Parathyroid adenoma (tissue), 2 donors: ENCODE measurements around the gene CAPN8.

Experiments
- H2AFZ ChIP-seq: fragments of 300-600 bp; sonication (generic); one replicate; pipeline ENCODE4 v1.7.0; 2017; ENCODE audit warnings: antibody characterized with exemption, mild to moderate bottlenecking
- H3K27ac ChIP-seq: fragments of 300-600 bp; sonication (generic); one replicate; pipeline ENCODE4 v1.7.0; 2017
- H3K27me3 ChIP-seq: fragments of 300-600 bp; sonication (generic); one replicate; pipeline ENCODE4 v1.7.0; 2017; ENCODE audit warnings: low read length; ENCODE audit not compliant: control insufficient read depth, insufficient read depth
- H3K36me3 ChIP-seq: fragments of 300-600 bp; sonication (generic); one replicate; pipeline ENCODE4 v1.7.0; 2017; ENCODE audit warnings: low read length; ENCODE audit not compliant: control insufficient read depth, insufficient read depth
- H3K4me1 ChIP-seq: fragments of 300-600 bp; sonication (generic); one replicate; pipeline ENCODE4 v1.7.0; 2017; ENCODE audit warnings: control low read depth
- H3K4me2 ChIP-seq: fragments of 300-600 bp; sonication (generic); one replicate; pipeline ENCODE4 v1.7.0; 2017; ENCODE audit warnings: low read length
- H3K4me3 ChIP-seq: fragments of 300-600 bp; sonication (generic); one replicate; pipeline ENCODE4 v1.7.0; 2017; ENCODE audit warnings: low read depth, low read length
- H3K79me2 ChIP-seq: fragments of 300-600 bp; sonication (generic); one replicate; pipeline ENCODE4 v1.7.0; 2017; ENCODE audit warnings: control low read depth
- H3K9ac ChIP-seq: fragments of 300-600 bp; sonication (generic); one replicate; pipeline ENCODE4 v1.7.0; 2017; ENCODE audit warnings: mild to moderate bottlenecking
- H3K9me3 ChIP-seq: fragments of 300-600 bp; sonication (generic); one replicate; pipeline ENCODE4 v1.7.0; 2017; ENCODE audit warnings: low read length; ENCODE audit not compliant: control insufficient read depth
- TF ChIP-seq, protein P1 (sequence below): fragments of 300-600 bp; sonication (generic); IDR thresholded peaks from one replicate; pipeline ENCODE4 v1.7.0; 2017; ENCODE audit warnings: antibody characterized with exemption, mild to moderate bottlenecking
- donor health status: primary hyperparathyroidism.

Gene CAPN8

DNA sequence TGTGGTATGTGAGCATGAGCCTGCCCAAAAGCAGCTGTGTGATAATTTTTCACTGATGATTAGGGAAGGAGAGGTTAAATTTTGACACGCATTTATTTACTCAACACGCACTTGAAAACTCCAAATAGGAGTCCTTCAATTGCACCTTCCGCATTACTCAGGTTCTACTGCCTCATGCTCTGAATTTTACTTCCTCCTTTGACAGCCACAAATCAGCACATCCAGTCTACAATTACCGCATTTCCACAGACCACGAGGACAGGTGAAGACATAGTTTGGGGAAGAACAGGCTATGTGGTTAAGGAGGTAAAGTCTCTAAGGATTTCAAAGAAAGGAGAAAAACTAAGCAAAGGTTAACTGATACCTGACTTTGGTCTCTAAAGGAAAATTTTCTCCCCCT lies 2.6 kb downstream of the CAPN8 start:
- Histone ChIP-seq H2AFZ (no peak overlapping the region), H3K9ac (no peak overlapping the region), H3K4me1 (no peaks in the 10 kb centered on the region), H3K27me3 (no peaks in the 10 kb centered on the region), H3K4me3 (no peak overlapping the region), H3K79me2 (no peaks in the 10 kb centered on the region), H3K27ac (no peak overlapping the region), H3K4me2 (no peak overlapping the region), H3K36me3 (no peaks in the 10 kb centered on the region), H3K9me3 (no peaks in the 10 kb centered on the region)
- TF ChIP-seq, protein P1, sequence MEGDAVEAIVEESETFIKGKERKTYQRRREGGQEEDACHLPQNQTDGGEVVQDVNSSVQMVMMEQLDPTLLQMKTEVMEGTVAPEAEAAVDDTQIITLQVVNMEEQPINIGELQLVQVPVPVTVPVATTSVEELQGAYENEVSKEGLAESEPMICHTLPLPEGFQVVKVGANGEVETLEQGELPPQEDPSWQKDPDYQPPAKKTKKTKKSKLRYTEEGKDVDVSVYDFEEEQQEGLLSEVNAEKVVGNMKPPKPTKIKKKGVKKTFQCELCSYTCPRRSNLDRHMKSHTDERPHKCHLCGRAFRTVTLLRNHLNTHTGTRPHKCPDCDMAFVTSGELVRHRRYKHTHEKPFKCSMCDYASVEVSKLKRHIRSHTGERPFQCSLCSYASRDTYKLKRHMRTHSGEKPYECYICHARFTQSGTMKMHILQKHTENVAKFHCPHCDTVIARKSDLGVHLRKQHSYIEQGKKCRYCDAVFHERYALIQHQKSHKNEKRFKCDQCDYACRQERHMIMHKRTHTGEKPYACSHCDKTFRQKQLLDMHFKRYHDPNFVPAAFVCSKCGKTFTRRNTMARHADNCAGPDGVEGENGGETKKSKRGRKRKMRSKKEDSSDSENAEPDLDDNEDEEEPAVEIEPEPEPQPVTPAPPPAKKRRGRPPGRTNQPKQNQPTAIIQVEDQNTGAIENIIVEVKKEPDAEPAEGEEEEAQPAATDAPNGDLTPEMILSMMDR: no peak

DNA sequence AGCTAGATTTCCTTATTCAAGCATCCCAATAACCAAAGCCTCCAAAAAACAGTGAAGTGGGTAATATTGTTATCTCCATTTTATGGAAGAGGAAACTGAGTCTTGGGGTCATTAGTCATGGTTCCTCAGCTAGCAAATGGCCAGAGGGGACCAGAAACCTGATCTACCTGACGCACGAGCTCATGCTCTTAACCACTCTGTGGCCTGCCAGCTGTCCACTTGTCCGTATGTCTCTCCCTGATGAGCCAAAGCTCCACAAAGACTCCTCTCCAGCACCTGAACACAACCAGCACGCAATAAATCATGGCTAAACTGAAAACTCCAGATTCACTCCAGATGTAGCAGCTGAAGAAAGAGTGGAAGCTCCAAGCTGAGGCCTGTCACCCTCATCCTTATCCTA lies 5.8 kb downstream of the CAPN8 start:
- Histone ChIP-seq H3K9ac (no peak overlapping the region), H3K4me2 (no peak overlapping the region), H2AFZ (no peak overlapping the region), H3K79me2 (no peaks in the 10 kb centered on the region), H3K4me3 (no peak overlapping the region), H3K36me3 (no peaks in the 10 kb centered on the region), H3K4me1 (no peaks in the 10 kb centered on the region), H3K27me3 (no peaks in the 10 kb centered on the region), H3K27ac (no peak overlapping the region), H3K9me3 (no peaks in the 10 kb centered on the region)
- TF ChIP-seq, protein P1: no peak

GRCh38 chr1:223657978-223658377 lies 7.5 kb downstream of the CAPN8 start:
- Histone ChIP-seq H3K4me1 (no peaks in the 10 kb centered on the region), H3K27me3 (no peaks in the 10 kb centered on the region), H3K9me3 (no peaks in the 10 kb centered on the region), H3K36me3 (no peaks in the 10 kb centered on the region), H3K79me2 (no peaks in the 10 kb centered on the region), H2AFZ (no peak overlapping the region), H3K9ac (no peak overlapping the region), H3K27ac (no peak overlapping the region), H3K4me2 (no peak overlapping the region), H3K4me3 (no peak overlapping the region)
- TF ChIP-seq, protein P1: no peak

- no peaks in the 10 kb centered on the region for H3K36me3 ChIP-seq
- TF ChIP-seq, protein P1: no peak
- H3K4me3 ChIP-seq: no peak overlapping the region
- H3K9ac ChIP-seq: no peak overlapping the region
- no peaks in the 10 kb centered on the region for H3K79me2 ChIP-seq
- no peak overlapping the region for H3K27ac ChIP-seq
- no peaks in the 10 kb centered on the region for H3K4me1 ChIP-seq
- H3K27me3 ChIP-seq: no peaks in the 10 kb centered on the region
- no peak overlapping the region for H3K4me2 ChIP-seq
- H3K9me3 ChIP-seq: no peaks in the 10 kb centered on the region
- H2AFZ ChIP-seq: no peak overlapping the region
Measured at GRCh38 chr1:223654083-223654482, 11.4 kb downstream of the CAPN8 start.

GRCh38 chr1:223653431-223653830 lies 12.1 kb downstream of the CAPN8 start:
- Histone ChIP-seq H3K79me2 (no peaks in the 10 kb centered on the region), H3K4me2 (no peak overlapping the region), H3K27ac (no peak overlapping the region)

More at GRCh38 chr1:223653431-223653830, 12.1 kb downstream of the CAPN8 start:
- no peaks in the 10 kb centered on the region for H3K4me1 ChIP-seq
- no peak overlapping the region for H3K4me3 ChIP-seq
- H3K36me3 ChIP-seq: no peaks in the 10 kb centered on the region
- TF ChIP-seq, protein P1: no peak
- H3K9me3 ChIP-seq: no peaks in the 10 kb centered on the region
- no peaks in the 10 kb centered on the region for H3K27me3 ChIP-seq
- H2AFZ ChIP-seq: no peak overlapping the region
- no peak overlapping the region for H3K9ac ChIP-seq
